ENCODE results near the gene ABO. TPM values are rescaled to one million over a fixed set of nuclear protein-coding genes. Genes with fewer than 3 reads are reported as not detected.
A peak's percentile ranks its signal among the peaks of the same experiment; 100 is the strongest.
"Not testable (repeated sequence)": the region's sequence is repeated elsewhere in the genome, so short reads cannot be mapped to it uniquely, and the experiment has no call there.

The ABO gene
- total RNA-seq, 1 donor from 2014 or later: 0.51 TPM

GRCh38 chr9:133239533-133240090 is 35.4 kb downstream of the ABO start:
- DNase-seq: no peak

GRCh38 chr9:133238851-133239532 is 36.0 kb downstream of the ABO start:
- peak; percentile 82 for DNase-seq

- DNase-seq: peak; percentile 60
Measured at GRCh38 chr9:133238272-133238850, 36.6 kb downstream of the ABO start.

- DNase-seq: peak; percentile 82
Measured at GRCh38 chr9:133237035-133237731, 37.8 kb downstream of the ABO start.

GRCh38 chr9:133236291-133237034 is 38.5 kb downstream of the ABO start:
- peak; percentile 6 for DNase-seq

- no peak for DNase-seq
Measured at GRCh38 chr9:133235549-133236222, 39.3 kb downstream of the ABO start.

GRCh38 chr9:133234577-133235322 is 40.3 kb downstream of the ABO start:
- no peak for DNase-seq

- peak; percentile 97 for DNase-seq
Measured at GRCh38 chr9:133233681-133234432, 41.1 kb downstream of the ABO start.

- DNase-seq: not testable (repeated sequence)
Measured at GRCh38 chr9:133231934-133232568, 43.0 kb downstream of the ABO start.

GRCh38 chr9:133230514-133230913 is 44.5 kb downstream of the ABO start:
- DNase-seq: not testable (repeated sequence)

GRCh38 chr9:133230093-133230492 is 44.9 kb downstream of the ABO start:
- DNase-seq: no peak

GRCh38 chr9:133228474-133229193 is 46.4 kb downstream of the ABO start:
- not testable (repeated sequence) for DNase-seq

GRCh38 chr9:133227996-133228395 is 47.0 kb downstream of the ABO start:
- not testable (repeated sequence) for DNase-seq

GRCh38 chr9:133227242-133227860 is 47.6 kb downstream of the ABO start:
- no peak for DNase-seq

- no peak for DNase-seq
Measured at GRCh38 chr9:133226219-133227171, 48.5 kb downstream of the ABO start.

- no peak for DNase-seq
Measured at GRCh38 chr9:133225171-133226011, 49.6 kb downstream of the ABO start.

GRCh38 chr9:133224762-133225161 is 50.2 kb downstream of the ABO start:
- DNase-seq: no peak
